H9 (cell line): ENCODE results near the gene FAM177B. TPM values are rescaled to one million over a fixed set of nuclear protein-coding genes. Genes with fewer than 3 reads are reported as not detected.

Experiments
- DNase-seq: peaks from one replicate; pipeline ENCODE4 v3.0.0-alpha.2; 2017
- H2AFZ ChIP-seq: one replicate; pipeline ENCODE4 v1.6.1; 2013; ENCODE audit warnings: mild to moderate bottlenecking, low read length, control low read depth, moderate library complexity
- H2AK5ac ChIP-seq: 2 replicates; pipeline ENCODE4 v1.6.1; 2013; ENCODE audit warnings: low read length, control low read depth, mixed read lengths; ENCODE audit not compliant: insufficient read length
- H2BK120ac ChIP-seq: one replicate; pipeline ENCODE4 v1.6.1; 2013; ENCODE audit warnings: low read depth, mild to moderate bottlenecking, low read length, control low read depth, inconsistent platforms; ENCODE audit not compliant: poor library complexity, severe bottlenecking
- H2BK12ac ChIP-seq: 2 replicates; pipeline ENCODE4 v1.6.1; 2013; ENCODE audit warnings: low read length, control low read depth, mixed read lengths, low read depth; ENCODE audit not compliant: insufficient read length
- H2BK15ac ChIP-seq: 2 replicates; pipeline ENCODE4 v1.6.1; 2013; ENCODE audit warnings: low read depth, low read length, control low read depth
- H2BK20ac ChIP-seq: one replicate; pipeline ENCODE4 v1.6.1; 2013; ENCODE audit warnings: low read depth, mild to moderate bottlenecking, low read length, control low read depth, inconsistent platforms; ENCODE audit not compliant: poor library complexity, severe bottlenecking
- H2BK5ac ChIP-seq: 2 replicates; pipeline ENCODE4 v1.6.1; 2013; ENCODE audit warnings: low read length, control low read depth, mixed read lengths; ENCODE audit not compliant: insufficient read length
- H3K14ac ChIP-seq: 2 replicates; pipeline ENCODE4 v1.6.1; 2013; ENCODE audit warnings: low read length, control low read depth; ENCODE audit not compliant: insufficient read depth
- H3K18ac ChIP-seq: 2 replicates; pipeline ENCODE4 v1.6.1; 2013; ENCODE audit warnings: low read depth, mild to moderate bottlenecking, mixed read lengths, low read length, control low read depth; ENCODE audit not compliant: insufficient read length
- H3K23ac ChIP-seq: 2 replicates; pipeline ENCODE4 v1.6.1; 2013; ENCODE audit warnings: low read length, control low read depth, mixed read lengths, low read depth; ENCODE audit not compliant: insufficient read length
- H3K23me2 ChIP-seq: 2 replicates; pipeline ENCODE4 v1.6.1; 2013; ENCODE audit warnings: low read depth, mild to moderate bottlenecking, mixed read lengths, low read length, control low read depth; ENCODE audit not compliant: insufficient read length, poor library complexity, severe bottlenecking
- H3K27ac ChIP-seq: 2 replicates; pipeline ENCODE4 v1.5.1; 2013; ENCODE audit warnings: low read length, control low read depth, mixed read lengths, low read depth; ENCODE audit not compliant: insufficient read length
- H3K27me3 ChIP-seq: 2 replicates; pipeline ENCODE4 v1.6.1; 2013; ENCODE audit warnings: low read length, control low read depth, inconsistent platforms; ENCODE audit not compliant: insufficient read depth
- H3K4ac ChIP-seq: 2 replicates; pipeline ENCODE4 v1.6.1; 2013; ENCODE audit warnings: low read depth, mild to moderate bottlenecking, control low read depth, inconsistent platforms, low read length, moderate library complexity
- H3K4me1 ChIP-seq: 2 replicates; pipeline ENCODE4 v1.6.1; 2013; ENCODE audit warnings: low read length, control low read depth, inconsistent platforms; ENCODE audit not compliant: insufficient read depth
- H3K4me2 ChIP-seq: 2 replicates; pipeline ENCODE4 v1.6.1; 2013; ENCODE audit warnings: low read length, control low read depth, mixed read lengths; ENCODE audit not compliant: insufficient read length, insufficient read depth
- H3K56ac ChIP-seq: 2 replicates; pipeline ENCODE4 v1.6.1; 2013; ENCODE audit warnings: low read depth, mild to moderate bottlenecking, mixed read lengths, low read length, control low read depth; ENCODE audit not compliant: insufficient read length
- H3K79me1 ChIP-seq: 2 replicates; pipeline ENCODE4 v1.6.1; 2013; ENCODE audit warnings: low read depth, mild to moderate bottlenecking, moderate library complexity, low read length, control low read depth, inconsistent platforms; ENCODE audit not compliant: insufficient read depth, poor library complexity, severe bottlenecking
- H3K79me2 ChIP-seq: 2 replicates; pipeline ENCODE4 v1.6.1; 2013; ENCODE audit warnings: low read length, control low read depth, inconsistent platforms; ENCODE audit not compliant: insufficient read depth
- H3K9ac ChIP-seq: 2 replicates; pipeline ENCODE4 v1.6.1; 2013; ENCODE audit warnings: low read length, control low read depth, mixed read lengths; ENCODE audit not compliant: insufficient read length; ENCODE audit errors: extremely low read depth
- H3K9me3 ChIP-seq: one replicate; pipeline ENCODE4 v1.6.1; 2013; ENCODE audit warnings: low read depth, low read length, inconsistent platforms; ENCODE audit not compliant: control insufficient read depth
- H3T11ph ChIP-seq: one replicate; pipeline ENCODE4 v1.6.1; 2013; ENCODE audit warnings: mild to moderate bottlenecking, low read length, control low read depth, inconsistent platforms
- H4K20me1 ChIP-seq: one replicate; pipeline ENCODE4 v1.6.1; 2013; ENCODE audit not compliant: control insufficient read depth, insufficient read length, insufficient read depth
- H4K5ac ChIP-seq: 2 replicates; pipeline ENCODE4 v1.6.1; 2013; ENCODE audit warnings: low read depth, mild to moderate bottlenecking, mixed read lengths, low read length, control low read depth; ENCODE audit not compliant: insufficient read length
- H4K8ac ChIP-seq: replicated peaks from 2 replicates; pipeline ENCODE4 v1.6.1; 2013; ENCODE audit warnings: low read length, control low read depth, mixed read lengths, low read depth; ENCODE audit not compliant: insufficient read length
- H4K91ac ChIP-seq: 2 replicates; pipeline ENCODE4 v1.6.1; 2013; ENCODE audit warnings: low read depth, mild to moderate bottlenecking, moderate library complexity, mixed read lengths, low read length, control low read depth; ENCODE audit not compliant: insufficient read length
- H3K27ac Mint-ChIP-seq, 3 experiments: 2 replicates in 2 of 3; 3 replicates in 1 of 3; pipeline ENCODE4 v1.8.0; 2020 to 2021; ENCODE audit warnings: mixed read lengths in 3 of 3, mild to moderate bottlenecking in 1 of 3, moderate library complexity in 1 of 3
- H3K27me3 Mint-ChIP-seq: 2 replicates; pipeline ENCODE4 v1.8.0; 2021; ENCODE audit warnings: low read depth, mild to moderate bottlenecking, moderate library complexity, mixed read lengths
- H3K36me3 Mint-ChIP-seq, 3 experiments: 2 replicates in 2 of 3; 3 replicates in 1 of 3; pipeline ENCODE4 v1.8.0; 2020 to 2021; ENCODE audit warnings: low read depth in 3 of 3, mixed read lengths in 3 of 3; ENCODE audit not compliant: insufficient read depth in 1 of 3
- H3K4me1 Mint-ChIP-seq, 2 experiments: 2 replicates each; pipeline ENCODE4 v1.8.0; 2020; ENCODE audit warnings: mixed read lengths in 2 of 2
- H3K4me3 Mint-ChIP-seq, 2 experiments: 2 replicates in 1 of 2; 3 replicates in 1 of 2; pipeline ENCODE4 v1.8.0; 2020 to 2021; ENCODE audit warnings: mild to moderate bottlenecking in 2 of 2, mixed read lengths in 2 of 2, moderate library complexity in 1 of 2
- H3K9me3 Mint-ChIP-seq, 2 experiments: 2 replicates in 1 of 2; 3 replicates in 1 of 2; pipeline ENCODE4 v1.8.0; 2020; ENCODE audit warnings: mild to moderate bottlenecking in 2 of 2, mixed read lengths in 2 of 2, moderate library complexity in 1 of 2
- WGBS: extraction: QIAGEN DNeasy Blood & Tissue Kit; methylation state at CpG from one replicate; pipeline ENCODE4 v1.1.7; 2013; ENCODE audit warnings: missing lambda C conversion rate, low lambda C conversion rate, mixed read lengths; ENCODE audit not compliant: insufficient read length; ENCODE audit errors: extremely low coverage; 5-methylcytosine and 5-hydroxymethylcytosine counted together
- total RNA-seq: library from RNA; stranded (reverse); gene quantifications from 2 replicates; pipeline ENCODE4 v1.2.1, GENCODE V29; 2021
- TF ChIP-seq, protein P1 (sequence below): fragments of 200-600 bp; sonication (generic); conservative IDR thresholded peaks from 3 replicates; pipeline ENCODE4 v1.8.0; 2021; ENCODE audit warnings: antibody characterized with exemption, mild to moderate bottlenecking

Gene FAM177B
- total RNA-seq, 1 experiment from 2014 or later = not detected

DNA sequence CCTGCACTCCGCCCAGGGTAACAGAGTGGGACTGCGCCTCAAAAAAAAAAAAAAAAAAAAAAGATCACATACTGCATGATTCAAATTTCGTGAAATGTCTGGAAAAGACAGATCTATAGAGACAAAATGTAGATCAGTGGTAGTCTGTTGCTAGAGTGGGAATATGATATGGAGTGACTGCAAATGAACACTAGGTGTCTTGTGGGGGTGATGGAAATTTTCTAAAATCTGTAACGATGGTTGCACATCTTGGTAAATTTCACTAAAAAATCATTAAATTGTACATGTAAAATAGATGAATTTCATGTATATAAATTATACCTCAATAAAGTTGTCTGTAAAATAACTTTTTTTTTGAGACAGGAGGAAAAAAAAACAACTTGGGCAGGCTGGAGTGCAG lies 30.2 kb upstream of the FAM177B start:
- Histone ChIP-seq H3K23ac (no peak overlapping the region), H4K5ac (no peak overlapping the region), H3K9ac (no peak overlapping the region), H3K18ac (no peak overlapping the region), H4K20me1 (no peaks in the 10 kb centered on the region), H3K4me2 (no peak overlapping the region), H3K56ac (no peak overlapping the region), H2BK12ac (no peak overlapping the region), H2BK120ac (no peak overlapping the region), H2BK15ac (no peak overlapping the region), H2AFZ (no peak overlapping the region), H3K14ac (no peak overlapping the region), H3K79me1 (peaks cover 2% of the 10 kb centered on the region), H4K8ac (no peak overlapping the region), H2BK5ac (no peak overlapping the region), H2BK20ac (no peak overlapping the region), H3K79me2 (peaks cover 10% of the 10 kb centered on the region; the same call in 1 of the 2 replicates), H3K4me1 (no peaks in the 10 kb centered on the region), H3K9me3 (no peaks in the 10 kb centered on the region), H2AK5ac (no peak overlapping the region), H4K91ac (no peak overlapping the region), H3K27me3 (no peaks in the 10 kb centered on the region), H3K27ac (no peak overlapping the region), H3K23me2 (peaks cover 2% of the 10 kb centered on the region), H3K4ac (no peak overlapping the region), H3T11ph (no peak overlapping the region)
- Mint-ChIP-seq H3K4me1 (peaks cover 12 to 14% of the 10 kb centered on the region in 2 experiments), H3K4me3 (no peak overlapping the region), H3K9me3 (peaks cover 5 to 21% of the 10 kb centered on the region in 2 experiments), H3K36me3 (peaks cover 33 to 46% (median 40%) of the 10 kb centered on the region in 3 experiments), H3K27ac (no peak overlapping the region), H3K27me3 (no peaks in the 10 kb centered on the region)
- WGBS = no CpG with 5 or more reads among the region's 4 CpGs
- TF ChIP-seq, protein P1, sequence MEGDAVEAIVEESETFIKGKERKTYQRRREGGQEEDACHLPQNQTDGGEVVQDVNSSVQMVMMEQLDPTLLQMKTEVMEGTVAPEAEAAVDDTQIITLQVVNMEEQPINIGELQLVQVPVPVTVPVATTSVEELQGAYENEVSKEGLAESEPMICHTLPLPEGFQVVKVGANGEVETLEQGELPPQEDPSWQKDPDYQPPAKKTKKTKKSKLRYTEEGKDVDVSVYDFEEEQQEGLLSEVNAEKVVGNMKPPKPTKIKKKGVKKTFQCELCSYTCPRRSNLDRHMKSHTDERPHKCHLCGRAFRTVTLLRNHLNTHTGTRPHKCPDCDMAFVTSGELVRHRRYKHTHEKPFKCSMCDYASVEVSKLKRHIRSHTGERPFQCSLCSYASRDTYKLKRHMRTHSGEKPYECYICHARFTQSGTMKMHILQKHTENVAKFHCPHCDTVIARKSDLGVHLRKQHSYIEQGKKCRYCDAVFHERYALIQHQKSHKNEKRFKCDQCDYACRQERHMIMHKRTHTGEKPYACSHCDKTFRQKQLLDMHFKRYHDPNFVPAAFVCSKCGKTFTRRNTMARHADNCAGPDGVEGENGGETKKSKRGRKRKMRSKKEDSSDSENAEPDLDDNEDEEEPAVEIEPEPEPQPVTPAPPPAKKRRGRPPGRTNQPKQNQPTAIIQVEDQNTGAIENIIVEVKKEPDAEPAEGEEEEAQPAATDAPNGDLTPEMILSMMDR = 0 out of 3 replicates have a peak, but pooled peaks have one; percentile 26
- no peak for DNase-seq
